ENCODE results near the gene FLT3LG. TPM values are rescaled to one million over a fixed set of nuclear protein-coding genes. Genes with fewer than 3 reads are reported as not detected.
"Not testable (repeated sequence)": the region's sequence is repeated elsewhere in the genome, so short reads cannot be mapped to it uniquely, and the experiment has no call there.

The FLT3LG gene
- total RNA-seq, 4 donors from 2014 or later, result 3.1 to 21.0 (median 7.6) TPM

GRCh38 chr19:49470615-49470978 lies 3.4 kb upstream of the FLT3LG start:
- H3K27ac ChIP-seq, result peak overlapping the region in 2 of 4 donors; percentile 61 to 73
- WGBS, 2 donors (ENCODE audit: low coverage in 1 of 2), result 27% methylated on average over 5 of the region's 8 CpGs; no CpG with 5 or more reads in 1 of the 2 donors
- no peak overlapping the region for H3K4me3 ChIP-seq
- no peaks in the 10 kb centered on the region for H3K27me3 ChIP-seq
- TF ChIP-seq EP300 (IDR thresholded peaks at IDR 0.05), result no peak
- no peak for TF ChIP-seq CTCF (IDR thresholded peaks at IDR 0.05)
- TF ChIP-seq POLR2A (IDR thresholded peaks at IDR 0.05), result no peak
- TF ChIP-seq POLR2AphosphoS5 (IDR thresholded peaks at IDR 0.05), result no peak
- H3K36me3 ChIP-seq, result peaks cover 0 to 45% of the 10 kb centered on the region in 2 donors
- ATAC-seq, result no peak
- H3K9me3 ChIP-seq, result no peaks in the 10 kb centered on the region
- peaks cover 0 to 41% (median 20%) of the 10 kb centered on the region in 3 donors for H3K4me1 ChIP-seq

GRCh38 chr19:49472936-49473335 lies 1.1 kb upstream of the FLT3LG start:
- no peak overlapping the region for H3K4me3 ChIP-seq
- no peaks in the 10 kb centered on the region for H3K27me3 ChIP-seq
- no peak for ATAC-seq
- WGBS, 2 donors (ENCODE audit: low coverage in 1 of 2), result 54 to 79% methylated on average over 6 to 9 of the region's 9 CpGs
- peak overlapping the region in 2 of 4 donors; percentile 88 to 90 for H3K27ac ChIP-seq
- peaks cover 0 to 53% (median 20%) of the 10 kb centered on the region in 3 donors for H3K4me1 ChIP-seq
- TF ChIP-seq POLR2AphosphoS5 (IDR thresholded peaks at IDR 0.05) (no peak), CTCF (IDR thresholded peaks at IDR 0.05) (no peak), EP300 (IDR thresholded peaks at IDR 0.05) (no peak), POLR2A (IDR thresholded peaks at IDR 0.05) (no peak)
- peaks cover 0 to 24% of the 10 kb centered on the region in 2 donors for H3K36me3 ChIP-seq
- H3K9me3 ChIP-seq, result no peaks in the 10 kb centered on the region

- ATAC-seq, H3K9me3 ChIP-seq, H3K27me3 ChIP-seq: not testable (repeated sequence)
- H3K4me3 ChIP-seq, result peak overlapping the region; percentile 72 to 85
- peaks cover 0 to 20% of the 10 kb centered on the region in 2 donors for H3K36me3 ChIP-seq
- H3K4me1 ChIP-seq, result peaks cover 0 to 57% (median 20%) of the 10 kb centered on the region in 3 donors
- WGBS, 2 donors (ENCODE audit: low coverage in 1 of 2), result 20 to 67% methylated on average over 2 to 7 of the region's 9 CpGs
- peak overlapping the region in 3 of 4 donors; percentile 86 to 90 (median 88) for H3K27ac ChIP-seq
These were observed 531 bp upstream of the FLT3LG start for GRCh38 chr19:49473501-49473867.

GRCh38 chr19:49474542-49474924 lies 518 bp downstream of the FLT3LG start:
- Histone ChIP-seq H3K4me3 (peak overlapping the region; percentile 72 to 85), H3K4me1 (peaks cover 0 to 52% (median 16%) of the 10 kb centered on the region in 3 donors), H3K36me3 (peaks cover 0 to 14% of the 10 kb centered on the region in 2 donors), H3K9me3 (no peaks in the 10 kb centered on the region), H3K27ac (peak overlapping the region; percentile 48 to 90 (median 87)), H3K27me3 (no peaks in the 10 kb centered on the region)
- TF ChIP-seq POLR2AphosphoS5 (IDR thresholded peaks at IDR 0.05), result no peak
- TF ChIP-seq CTCF (IDR thresholded peaks at IDR 0.05), result no peak
- no peak for TF ChIP-seq EP300 (IDR thresholded peaks at IDR 0.05)
- no peak for TF ChIP-seq POLR2A (IDR thresholded peaks at IDR 0.05)
- WGBS, 2 donors (ENCODE audit: low coverage in 1 of 2), result 3 to 17% methylated on average over 4 to 8 of the region's 11 CpGs
- no peak for ATAC-seq

- Histone ChIP-seq H3K36me3 (peaks cover 0 to 15% of the 10 kb centered on the region in 2 donors), H3K4me3 (peak overlapping the region in 1 of 2 donors; percentile 72), H3K4me1 (peaks cover 0 to 48% (median 11%) of the 10 kb centered on the region in 3 donors), H3K27ac (peak overlapping the region in 3 of 4 donors; percentile 86 to 90 (median 88)), H3K9me3 (no peaks in the 10 kb centered on the region), H3K27me3 (no peaks in the 10 kb centered on the region)
- no peak for ATAC-seq
- 30 to 37% methylated on average over 4 to 6 of the region's 15 CpGs for WGBS, 2 donors (ENCODE audit: low coverage in 1 of 2)
- TF ChIP-seq POLR2A (IDR thresholded peaks at IDR 0.05), result no peak
- no peak for TF ChIP-seq EP300 (IDR thresholded peaks at IDR 0.05)
- no peak for TF ChIP-seq POLR2AphosphoS5 (IDR thresholded peaks at IDR 0.05)
- no peak for TF ChIP-seq CTCF (IDR thresholded peaks at IDR 0.05)
These were observed 1.3 kb downstream of the FLT3LG start for GRCh38 chr19:49475191-49475917.

All from gastroesophageal sphincter (tissue), 4 donors.